T-cell (primary cell): ENCODE measurements around the gene PPP1CC. TPM values are rescaled to one million over a fixed set of nuclear protein-coding genes. Genes with fewer than 3 reads are reported as not detected.

Experiments
- ATAC-seq, 4 experiments: fragments of 200-7000 bp in 3 of 4; fragments of 150-1000 bp in 1 of 4; cut with Tn5 transposase; replicated peaks in 1 of 4; 1 replicate in 3 of 4; 2 replicates in 1 of 4; pipeline ENCODE4 v1.10.0; 2021; ENCODE audit warnings: moderate library complexity in 3 of 4, mild to moderate bottlenecking in 2 of 4, moderate number of reproducible peaks in 1 of 4
- CTCF ChIA-PET, 2 donors: fragments of 300-600 bp; sonication (Branson Sonifier 250); formaldehyde crosslinking; loops; one replicate each; lab custom pipeline; 2022; ENCODE audit warnings: antibody characterized with exemption in 2 of 2; lab: Charles Lee
- POLR2A ChIA-PET, 2 donors: fragments of 300-600 bp; sonication (Branson Sonifier 250); formaldehyde crosslinking; loops; one replicate each; lab custom pipeline; 2022; ENCODE audit warnings: antibody characterized with exemption in 2 of 2; lab: Charles Lee
- DNase-seq, 35 experiments: peaks; one replicate each; pipeline versions ENCODE4 v3.0.0 to v3.0.0-alpha.2; 2013 to 2023
- H3K27ac ChIP-seq: one replicate; pipeline ENCODE4 v1.5.1; 2013; ENCODE audit warnings: low read length
- H3K27me3 ChIP-seq, 2 experiments: replicated peaks in 1 of 2; 1 replicate in 1 of 2; 2 replicates in 1 of 2; pipeline versions ENCODE4 v1.6.1 to v1.7.0; 2013; ENCODE audit warnings: low read length in 1 of 2, mixed read lengths in 1 of 2; ENCODE audit not compliant: control insufficient read depth in 2 of 2, insufficient read depth in 2 of 2; ENCODE audit errors: extremely low read depth in 1 of 2
- H3K36me3 ChIP-seq, 2 donors: 1 replicate in 1 of 2; 2 replicates in 1 of 2; pipeline versions ENCODE4 v1.6.1 to v1.7.0; 2013; ENCODE audit warnings: low read length in 1 of 2; ENCODE audit not compliant: control insufficient read depth in 2 of 2, insufficient read depth in 1 of 2; ENCODE audit errors: extremely low read depth in 1 of 2
- H3K4me1 ChIP-seq, 2 experiments: 1 replicate in 1 of 2; 2 replicates in 1 of 2; pipeline versions ENCODE4 v1.6.1 to v1.7.0; 2013; ENCODE audit warnings: low read length in 2 of 2, mixed read lengths in 1 of 2; ENCODE audit not compliant: insufficient read depth in 2 of 2, control insufficient read depth in 1 of 2; ENCODE audit errors: extremely low read depth in 1 of 2
- H3K4me3 ChIP-seq, 2 donors: 1 replicate in 1 of 2; 2 replicates in 1 of 2; pipeline versions ENCODE4 v1.5.1 to v1.7.0; 2013; ENCODE audit warnings: mild to moderate bottlenecking in 2 of 2, low read length in 1 of 2, moderate library complexity in 1 of 2; ENCODE audit not compliant: control insufficient read depth in 1 of 2; ENCODE audit errors: extremely low read depth in 1 of 2
- H3K9me3 ChIP-seq: 2 replicates; pipeline ENCODE4 v1.7.0; 2013
- H3K27ac Mint-ChIP-seq, 2 donors: one replicate each; pipeline ENCODE4 v1.8.0; 2020 to 2021; ENCODE audit warnings: mild to moderate bottlenecking in 2 of 2, mixed read lengths in 2 of 2
- H3K27me3 Mint-ChIP-seq, 2 donors: one replicate each; pipeline ENCODE4 v1.8.0; 2021 to 2022; ENCODE audit warnings: mixed read lengths in 2 of 2
- H3K36me3 Mint-ChIP-seq: one replicate; pipeline ENCODE4 v1.8.0; 2021; ENCODE audit warnings: mixed read lengths
- H3K4me1 Mint-ChIP-seq, 3 donors: one replicate each; pipeline ENCODE4 v1.8.0; 2020 to 2022; ENCODE audit warnings: mixed read lengths in 3 of 3, mild to moderate bottlenecking in 1 of 3
- H3K4me3 Mint-ChIP-seq, 3 donors: one replicate each; pipeline ENCODE4 v1.8.0; 2020 to 2022; ENCODE audit warnings: mild to moderate bottlenecking in 3 of 3, mixed read lengths in 3 of 3, moderate library complexity in 3 of 3
- H3K9me3 Mint-ChIP-seq, 3 donors: one replicate each; pipeline ENCODE4 v1.8.0; 2020 to 2022; ENCODE audit warnings: mixed read lengths in 3 of 3
- WGBS: methylation state at CpG from one replicate; pipeline ENCODE4 v1.1.5; 2013; ENCODE audit warnings: missing lambda C conversion rate; ENCODE audit not compliant: insufficient coverage; 5-methylcytosine and 5-hydroxymethylcytosine counted together
- total RNA-seq, 35 experiments: library from RNA in 6 of 35; stranded (reverse) in 6 of 35; fragments of 120-200 nt in 1 of 35; gene quantifications; one replicate each; pipeline versions ENCODE4 v1.2.1 to v1.2.4 and lab custom pipeline; 2013 to 2026

The PPP1CC gene
- total RNA-seq, 5 donors from 2014 or later (not counting 1 experiment from before 2014, with no cell fraction given): 113 to 154 (median 134) TPM

- H3K27ac ChIP-seq: no peak overlapping the region
- H3K4me1 Mint-ChIP-seq: peaks cover 25 to 46% (median 37%) of the 10 kb centered on the region in 3 donors
- no peak overlapping the region for H3K4me3 ChIP-seq
- H3K36me3 Mint-ChIP-seq: no peaks in the 10 kb centered on the region
- H3K4me3 Mint-ChIP-seq: no peak overlapping the region
- no peaks in the 10 kb centered on the region for H3K27me3 Mint-ChIP-seq
- CTCF ChIA-PET: interaction anchor here in 1 of 2 donors (0.6 kb wide), 1 partner anchor 23 kb away, joined by 3 read pairs; no protein-coding TSS in a partner anchor
- POLR2A ChIA-PET: no interaction called here
- no peaks in the 10 kb centered on the region for H3K9me3 ChIP-seq
- no CpG with 5 or more reads among the region's 4 CpGs for WGBS
- no peaks in the 10 kb centered on the region for H3K36me3 ChIP-seq
- H3K27me3 ChIP-seq: peaks cover 0 to 5% of the 10 kb centered on the region in 2 experiments
- H3K9me3 Mint-ChIP-seq: no peaks in the 10 kb centered on the region
- ATAC-seq (no peak), DNase-seq (no peak)
- H3K27ac Mint-ChIP-seq: peak overlapping the region in 1 of 2 donors; percentile 2
- peaks cover 15 to 30% of the 10 kb centered on the region in 2 experiments for H3K4me1 ChIP-seq
Observed at GRCh38 chr12:110782094-110782493, 39.4 kb upstream of the PPP1CC start.

- Histone ChIP-seq H3K9me3 (no peaks in the 10 kb centered on the region), H3K27me3 (peaks cover 0 to 5% of the 10 kb centered on the region in 2 experiments), H3K4me1 (peaks cover 16 to 37% of the 10 kb centered on the region in 2 experiments), H3K4me3 (no peak overlapping the region), H3K36me3 (no peaks in the 10 kb centered on the region), H3K27ac (peak overlapping the region; percentile 35)
- H3K4me1 Mint-ChIP-seq: peaks cover 39 to 63% (median 52%) of the 10 kb centered on the region in 3 donors
- H3K27me3 Mint-ChIP-seq: no peaks in the 10 kb centered on the region
- H3K4me3 Mint-ChIP-seq: peak overlapping the region in 2 of 3 donors; percentile 34 to 71
- peak overlapping the region; percentile 82 to 91 for H3K27ac Mint-ChIP-seq
- H3K9me3 Mint-ChIP-seq: no peaks in the 10 kb centered on the region
- peak in 33 of 35 experiments; percentile 8 to 73 (median 40) for DNase-seq
- H3K36me3 Mint-ChIP-seq: no peaks in the 10 kb centered on the region
- ATAC-seq: peak; percentile 68 to 97 (median 76)
- ChIA-PET POLR2A (no interaction called here), CTCF (no interaction called here)
- 0% methylated on average over 1 of the region's 4 CpGs for WGBS
Observed at GRCh38 chr12:110780448-110780847, 37.8 kb upstream of the PPP1CC start.

- ATAC-seq (no peak), DNase-seq (peak in 2 of 35 experiments; percentile 2 to 12)
- Histone ChIP-seq H3K36me3 (no peaks in the 10 kb centered on the region), H3K4me3 (no peak overlapping the region), H3K27me3 (peaks cover 0 to 5% of the 10 kb centered on the region in 2 experiments), H3K4me1 (peaks cover 16 to 37% of the 10 kb centered on the region in 2 experiments), H3K27ac (no peak overlapping the region), H3K9me3 (no peaks in the 10 kb centered on the region)
- Mint-ChIP-seq H3K4me3 (peak overlapping the region in 1 of 3 donors; percentile 71), H3K27me3 (no peaks in the 10 kb centered on the region), H3K9me3 (no peaks in the 10 kb centered on the region), H3K4me1 (peaks cover 39 to 63% (median 52%) of the 10 kb centered on the region in 3 donors), H3K36me3 (no peaks in the 10 kb centered on the region), H3K27ac (peak overlapping the region; percentile 77 to 82)
- ChIA-PET CTCF (no interaction called here), POLR2A (no interaction called here)
- WGBS: 61% methylated on average over 3 of the region's 7 CpGs
Observed at GRCh38 chr12:110778833-110779577, 36.3 kb upstream of the PPP1CC start.

- no peaks in the 10 kb centered on the region for H3K27me3 Mint-ChIP-seq
- CTCF ChIA-PET: interaction anchor here in 1 of 2 donors (0.6 kb wide), 2 partner anchors 14 to 31 kb away, joined by 3 to 4 read pairs; no protein-coding TSS in a partner anchor
- 80% methylated on average over 1 of the region's 4 CpGs for WGBS
- ATAC-seq: no peak
- no peaks in the 10 kb centered on the region for H3K9me3 ChIP-seq
- no peaks in the 10 kb centered on the region for H3K36me3 Mint-ChIP-seq
- H3K27ac ChIP-seq: no peak overlapping the region
- peaks cover 46 to 72% (median 55%) of the 10 kb centered on the region in 3 donors for H3K4me1 Mint-ChIP-seq
- H3K4me1 ChIP-seq: peaks cover 18 to 41% of the 10 kb centered on the region in 2 experiments
- peak overlapping the region in 1 of 3 donors; percentile 14 for H3K4me3 Mint-ChIP-seq
- no peaks in the 10 kb centered on the region for H3K9me3 Mint-ChIP-seq
- no peak overlapping the region for H3K4me3 ChIP-seq
- POLR2A ChIA-PET: interaction anchor here in 1 of 2 donors (0.6 kb wide), 1 partner anchor 9 kb away, joined by 10 read pairs; no protein-coding TSS in a partner anchor
- no peaks in the 10 kb centered on the region for H3K36me3 ChIP-seq
- peak overlapping the region; percentile 56 to 75 for H3K27ac Mint-ChIP-seq
- H3K27me3 ChIP-seq: no peaks in the 10 kb centered on the region
- DNase-seq: peak in 1 of 35 experiments; percentile 11
Observed at GRCh38 chr12:110776410-110776809, 33.7 kb upstream of the PPP1CC start.

GRCh38 chr12:110775997-110776396 lies 33.3 kb upstream of the PPP1CC start:
- Histone ChIP-seq H3K9me3 (no peaks in the 10 kb centered on the region), H3K4me1 (peaks cover 18 to 37% of the 10 kb centered on the region in 2 experiments), H3K4me3 (no peak overlapping the region), H3K27ac (no peak overlapping the region), H3K27me3 (no peaks in the 10 kb centered on the region), H3K36me3 (no peaks in the 10 kb centered on the region)
- ATAC-seq (no peak), DNase-seq (no peak)
- no peaks in the 10 kb centered on the region for H3K9me3 Mint-ChIP-seq
- H3K4me1 Mint-ChIP-seq: peaks cover 46 to 72% (median 56%) of the 10 kb centered on the region in 3 donors
- H3K27me3 Mint-ChIP-seq: peaks cover 0 to 1% of the 10 kb centered on the region in 2 donors
- POLR2A ChIA-PET: interaction anchor here in 1 of 2 donors (0.6 kb wide), 1 partner anchor 313 kb away, joined by 3 read pairs; no protein-coding TSS in a partner anchor
- H3K27ac Mint-ChIP-seq: peak overlapping the region; percentile 56 to 75
- H3K36me3 Mint-ChIP-seq: no peaks in the 10 kb centered on the region
- H3K4me3 Mint-ChIP-seq: no peak overlapping the region
- CTCF ChIA-PET: interaction anchor here in 1 of 2 donors (0.6 kb wide), 2 partner anchors 14 to 31 kb away, joined by 3 to 4 read pairs; no protein-coding TSS in a partner anchor
- WGBS: no CpG with 5 or more reads among the region's 1 CpG

GRCh38 chr12:110774824-110775223 lies 32.1 kb upstream of the PPP1CC start:
- H3K36me3 ChIP-seq: no peaks in the 10 kb centered on the region
- ChIA-PET POLR2A (no interaction called here), CTCF (no interaction called here)

More at GRCh38 chr12:110774824-110775223, 32.1 kb upstream of the PPP1CC start:
- H3K27ac ChIP-seq: no peak overlapping the region
- Mint-ChIP-seq H3K9me3 (no peaks in the 10 kb centered on the region), H3K36me3 (no peaks in the 10 kb centered on the region), H3K27ac (no peak overlapping the region), H3K4me3 (no peak overlapping the region), H3K27me3 (peaks cover 0 to 3% of the 10 kb centered on the region in 2 donors), H3K4me1 (peaks cover 37 to 61% (median 47%) of the 10 kb centered on the region in 3 donors)
- no peak for DNase-seq
- H3K4me1 ChIP-seq: peaks cover 12 to 27% of the 10 kb centered on the region in 2 experiments
- H3K4me3 ChIP-seq: no peak overlapping the region
- no peak for ATAC-seq
- no peaks in the 10 kb centered on the region for H3K27me3 ChIP-seq
- H3K9me3 ChIP-seq: no peaks in the 10 kb centered on the region
- no CpG with 5 or more reads among the region's 2 CpGs for WGBS
